Stimulated activated CD8-positive, alpha-beta memory T cell treated with anti-CD3 and anti-CD28 coated beads, Interleukin-7, amount 100 ng/mL, for 48 hours (primary cell): ENCODE measurements around the gene GALNT12.

Experiments
- DNase-seq, 2 donors: peaks; one replicate each; pipeline ENCODE4 v3.0.0-alpha.2; 2020; ENCODE audit warnings: low read depth in 1 of 2; ENCODE audit errors: extremely low read depth in 1 of 2

Gene GALNT12

DNA sequence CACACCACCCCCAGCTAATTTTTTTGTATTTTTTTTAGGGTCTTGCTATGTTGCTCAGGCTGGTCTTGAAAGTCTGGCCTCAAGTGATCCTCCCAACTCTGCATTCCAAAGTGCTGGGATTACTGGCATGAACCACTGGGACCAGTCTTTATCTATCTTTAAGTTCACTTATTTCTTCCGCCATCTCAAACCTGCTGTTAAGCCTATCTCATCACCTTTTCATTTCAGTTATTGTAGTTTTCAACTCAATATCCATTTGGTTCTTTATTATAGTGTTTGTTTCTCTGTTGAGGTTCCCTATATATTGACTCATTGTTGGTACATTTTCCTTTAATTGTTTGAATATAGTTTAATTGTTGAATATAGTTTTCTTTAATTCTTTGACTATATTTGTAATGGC lies 48.1 kb downstream of the GALNT12 start:
- no peak for DNase-seq

DNA sequence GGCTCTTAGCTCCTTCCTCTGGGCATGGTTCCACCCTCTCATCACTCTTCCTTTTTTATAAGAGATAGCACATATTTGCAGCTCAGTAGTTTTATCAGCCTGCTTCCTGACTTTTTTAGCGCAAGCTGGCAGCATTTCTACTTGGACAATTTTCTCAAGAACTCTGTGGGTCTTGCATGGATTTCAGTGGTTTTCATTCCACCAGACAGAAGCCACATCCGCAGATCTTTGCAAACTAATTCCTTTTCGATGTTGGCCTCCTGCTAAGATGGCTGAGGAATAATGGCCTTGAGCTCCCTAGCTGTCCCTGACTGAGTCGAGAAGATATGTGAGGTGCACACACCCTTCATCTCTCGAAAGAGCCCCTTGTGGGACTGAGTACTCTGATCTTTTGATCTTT lies 49.5 kb downstream of the GALNT12 start:
- DNase-seq: no peak

DNA sequence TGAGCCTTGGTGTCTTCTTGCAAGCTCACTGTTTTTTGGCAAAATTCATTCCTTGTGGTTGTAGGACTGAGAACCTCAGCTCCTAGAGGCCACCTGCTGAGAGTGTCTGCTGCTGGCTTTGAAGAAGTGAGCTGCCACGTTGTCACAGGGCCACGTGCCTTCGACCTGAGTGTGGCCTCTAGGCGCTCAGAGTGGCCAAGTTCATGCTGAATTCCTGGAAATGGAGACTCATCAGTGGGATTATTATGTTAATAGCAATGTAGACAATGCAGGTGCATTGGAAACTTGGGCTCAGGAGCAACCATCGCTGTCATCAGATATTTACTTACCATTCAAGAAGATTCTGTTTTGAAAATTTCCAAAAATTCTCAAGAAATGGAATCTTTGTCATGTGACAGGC lies 52.5 kb downstream of the GALNT12 start:
- DNase-seq: no peak

DNA sequence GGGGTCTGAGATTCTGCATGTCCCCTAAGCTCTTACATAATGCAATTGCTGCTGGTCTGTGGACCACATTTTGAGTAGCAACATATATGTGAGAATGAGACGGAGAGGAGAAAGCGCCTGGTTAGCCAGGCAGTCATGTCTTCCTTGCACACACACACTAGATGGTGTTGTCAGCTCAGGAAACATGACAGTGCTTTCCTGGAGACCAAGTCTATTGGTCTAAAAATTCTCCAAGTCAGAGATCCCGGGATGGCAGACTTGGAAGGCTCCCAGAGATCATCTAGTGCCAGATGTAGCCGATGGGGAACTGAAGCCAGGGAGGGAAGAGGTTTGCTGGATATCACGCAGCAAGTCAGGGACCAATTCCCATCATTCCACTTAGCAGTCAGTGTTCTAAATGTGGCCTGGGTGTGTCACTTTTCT lies 53.4 kb downstream of the GALNT12 start:
- no peak for DNase-seq

DNA sequence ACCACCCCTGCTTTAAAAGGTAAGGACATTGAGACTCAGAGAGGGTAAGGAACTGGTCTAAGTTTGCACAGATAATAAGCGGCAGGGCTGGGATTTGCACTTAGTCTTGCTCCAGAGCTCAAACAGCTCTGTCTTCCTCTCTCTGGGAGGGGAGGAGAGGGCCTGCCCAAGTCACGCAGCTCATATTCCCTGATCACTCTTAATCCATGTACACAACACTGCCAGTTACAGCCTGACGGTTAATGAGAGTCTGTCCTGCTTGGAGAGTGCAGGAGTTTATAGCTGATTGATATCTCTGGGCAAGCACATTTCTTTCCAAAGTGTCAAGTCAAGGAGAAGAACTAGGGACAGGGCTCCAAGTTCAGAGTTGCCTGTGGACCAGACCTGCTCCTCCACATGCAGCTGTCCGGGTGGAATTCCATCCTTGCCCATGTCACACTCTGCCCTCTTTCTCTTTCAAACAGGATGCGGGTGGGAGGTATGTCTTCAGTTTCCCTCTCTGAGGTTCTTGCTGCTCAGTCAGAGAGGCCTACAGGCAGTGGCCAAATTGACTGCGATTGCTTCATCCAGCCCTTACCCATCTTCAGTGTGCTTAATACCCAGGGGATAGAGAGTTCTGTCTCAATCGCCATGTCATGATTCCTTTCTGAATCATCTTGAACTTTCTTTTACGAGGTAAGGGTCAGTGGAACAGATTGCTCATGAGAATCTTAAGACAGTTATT lies 54.5 kb downstream of the GALNT12 start:
- DNase-seq: no peak

DNA sequence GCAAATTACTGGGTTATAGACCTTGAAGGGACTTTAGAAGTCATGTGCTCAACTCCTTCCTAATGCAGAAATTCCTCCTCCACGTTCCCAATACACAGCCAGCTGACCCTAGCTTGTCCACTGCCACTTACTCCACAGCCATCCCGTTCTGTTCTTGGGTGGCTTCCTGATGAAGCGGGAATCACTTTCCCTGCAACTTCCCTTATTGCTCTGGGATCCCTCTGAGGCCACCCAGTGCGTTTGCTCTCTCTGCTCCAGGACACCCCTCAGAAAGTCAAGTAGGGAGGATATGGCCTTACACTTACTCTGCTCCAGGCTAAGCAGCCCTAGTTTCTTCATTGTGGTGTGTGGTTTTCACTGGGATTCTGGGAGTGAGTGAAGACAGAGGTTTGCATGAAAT lies 55.5 kb downstream of the GALNT12 start:
- no peak for DNase-seq

DNA sequence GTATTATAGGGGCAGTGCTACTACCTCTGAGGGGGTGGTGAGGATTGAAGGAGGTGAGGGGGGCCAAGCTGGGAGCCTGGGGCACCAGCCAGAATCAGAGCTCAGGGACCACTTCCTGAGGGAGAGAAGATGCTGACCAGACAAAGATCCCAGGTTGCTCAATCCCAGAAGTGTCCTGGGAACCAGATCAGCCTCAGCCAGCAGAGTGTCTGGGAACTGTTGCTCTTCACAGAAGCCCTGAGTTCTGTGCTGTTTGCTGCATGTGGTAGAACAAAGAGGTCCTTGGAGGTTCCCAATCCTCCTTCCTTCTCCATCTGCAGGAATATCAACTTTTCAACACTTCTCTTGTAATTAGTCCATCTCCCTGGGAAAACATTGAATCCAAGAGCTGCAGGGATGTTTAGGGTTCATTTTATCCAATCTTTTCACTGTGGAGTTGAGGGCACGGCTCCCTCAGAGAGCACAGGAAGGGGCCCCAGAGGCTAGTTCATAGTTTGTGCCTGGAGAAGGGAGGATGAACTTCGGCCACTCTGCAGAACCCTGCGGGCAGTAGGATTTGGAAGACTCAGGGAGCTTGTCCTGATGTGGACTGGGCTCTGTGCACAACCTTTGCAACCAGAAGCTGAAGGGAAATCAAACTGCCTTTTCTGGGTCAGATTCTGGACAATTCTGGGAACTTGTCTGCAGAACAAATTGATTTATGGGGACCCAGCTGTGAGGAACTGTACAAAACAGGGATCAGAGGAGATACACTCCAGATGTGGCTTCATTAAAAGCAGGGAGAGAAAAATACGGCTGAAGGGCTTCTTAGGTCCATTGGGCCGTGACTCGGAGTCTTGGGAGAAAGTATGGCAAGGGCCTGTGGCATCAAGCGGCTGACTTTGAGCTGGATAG lies 57.1 kb downstream of the GALNT12 start:
- no peak for DNase-seq

DNA sequence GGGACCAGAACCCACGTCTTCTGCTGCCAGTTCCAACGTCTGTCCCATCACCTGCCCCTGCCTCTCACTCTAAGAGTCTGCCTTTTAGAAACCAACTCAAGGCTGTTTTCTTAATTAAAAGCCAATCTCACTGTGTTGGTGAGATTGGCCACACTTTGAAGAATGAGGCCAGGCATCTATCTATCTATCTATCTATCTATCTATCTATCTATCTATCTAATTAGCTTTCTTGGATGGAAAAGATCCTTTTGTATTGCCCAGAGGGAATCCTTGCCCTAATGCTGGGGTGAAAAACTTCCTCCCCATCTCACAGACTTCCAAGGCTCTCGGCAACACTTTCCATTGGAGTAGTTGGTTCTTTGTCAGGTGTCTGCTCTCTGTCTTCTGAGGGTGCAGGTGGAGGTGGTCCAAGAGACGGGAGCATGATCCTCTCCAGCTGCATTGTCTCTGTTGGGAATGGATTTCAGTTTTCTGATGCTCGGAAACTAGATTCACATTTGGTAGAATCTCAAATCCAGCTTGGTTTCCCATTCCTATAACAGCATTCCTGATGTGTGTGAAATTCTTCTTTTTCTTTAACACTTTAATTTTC lies 57.9 kb downstream of the GALNT12 start:
- DNase-seq: no peak

DNA sequence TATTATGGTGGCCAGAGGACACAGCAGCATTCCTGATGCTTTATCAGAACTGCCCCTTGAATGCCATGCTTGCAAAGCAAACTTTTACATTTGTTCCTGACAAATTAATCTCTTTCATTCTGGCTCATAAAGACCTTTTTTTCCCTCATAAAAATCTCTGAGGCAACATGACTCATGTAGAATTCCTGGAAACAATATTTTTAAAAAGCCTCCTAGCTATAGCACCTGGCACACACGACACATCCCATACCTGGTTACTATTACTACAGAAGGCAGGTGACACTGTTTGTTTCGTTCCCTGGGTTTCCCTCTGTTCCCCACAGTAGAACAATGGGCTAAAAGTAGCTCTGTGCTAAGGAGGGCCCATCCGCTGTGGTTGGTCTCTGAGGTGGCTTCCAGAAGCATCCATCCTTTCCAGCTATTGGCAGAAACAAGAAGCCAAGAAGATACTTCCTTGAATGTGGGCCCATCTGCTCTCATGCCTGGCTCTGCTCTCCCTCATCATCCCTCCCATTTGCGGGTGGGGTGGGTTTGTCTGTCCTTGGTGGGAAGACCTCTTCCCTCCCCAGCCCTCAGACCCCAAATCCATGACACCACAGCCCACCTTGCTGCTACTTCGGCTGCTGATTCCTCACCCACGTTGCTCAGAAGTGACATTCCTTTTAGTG lies 59.1 kb downstream of the GALNT12 start:
- DNase-seq: no peak

DNA sequence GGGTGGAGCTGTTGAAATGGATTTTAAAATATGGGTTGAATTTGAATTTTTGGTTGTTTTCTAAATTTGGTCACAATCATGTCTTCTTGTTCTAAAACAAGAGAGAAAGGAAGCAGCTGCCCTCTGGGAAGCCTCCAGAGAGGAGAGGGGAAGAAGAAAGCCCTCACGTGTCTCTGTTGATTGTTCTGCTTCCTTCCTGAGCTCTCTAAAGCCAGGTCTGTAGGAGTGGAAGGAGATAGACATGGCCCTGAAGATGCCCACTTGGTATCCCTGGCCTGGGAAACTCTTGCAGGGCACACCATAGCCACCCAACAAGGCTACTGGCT lies 59.6 kb downstream of the GALNT12 start:
- no peak for DNase-seq

DNA sequence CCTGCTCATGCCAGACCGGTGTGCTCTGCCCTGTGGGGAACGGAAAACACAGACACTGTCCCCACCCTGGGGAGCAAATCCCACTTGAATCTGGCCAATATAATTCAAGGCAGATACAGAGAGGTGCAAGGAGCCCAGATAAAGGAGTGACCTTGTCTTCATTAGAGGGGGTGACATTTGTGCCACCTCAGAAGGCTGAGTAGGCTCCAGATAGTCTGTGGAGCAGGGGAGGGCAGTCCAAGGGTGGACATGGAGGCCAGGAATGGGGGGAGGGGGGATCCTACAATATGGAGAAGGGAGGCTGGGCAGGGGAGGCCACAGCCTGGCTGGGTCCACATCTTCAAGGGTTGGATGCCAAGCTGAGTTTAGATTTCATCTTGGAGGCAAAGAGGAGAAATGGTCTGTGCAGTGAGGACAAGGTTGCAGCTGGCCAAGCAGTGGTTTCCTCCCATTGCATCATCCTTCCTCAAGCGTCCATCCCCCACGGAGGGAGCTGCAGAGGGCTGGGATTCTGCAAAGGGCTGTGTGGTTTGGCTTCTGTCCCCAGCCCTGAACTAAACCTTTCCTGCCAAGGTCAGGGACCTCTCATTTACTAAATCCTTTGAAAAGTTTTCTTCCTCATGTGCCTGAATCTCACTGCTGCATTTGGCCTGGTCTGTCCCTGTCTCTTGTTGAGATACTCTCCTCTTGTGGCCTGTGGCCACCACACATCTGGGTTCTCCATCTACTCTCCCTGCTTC lies 60.1 kb downstream of the GALNT12 start:
- DNase-seq: no peak

DNA sequence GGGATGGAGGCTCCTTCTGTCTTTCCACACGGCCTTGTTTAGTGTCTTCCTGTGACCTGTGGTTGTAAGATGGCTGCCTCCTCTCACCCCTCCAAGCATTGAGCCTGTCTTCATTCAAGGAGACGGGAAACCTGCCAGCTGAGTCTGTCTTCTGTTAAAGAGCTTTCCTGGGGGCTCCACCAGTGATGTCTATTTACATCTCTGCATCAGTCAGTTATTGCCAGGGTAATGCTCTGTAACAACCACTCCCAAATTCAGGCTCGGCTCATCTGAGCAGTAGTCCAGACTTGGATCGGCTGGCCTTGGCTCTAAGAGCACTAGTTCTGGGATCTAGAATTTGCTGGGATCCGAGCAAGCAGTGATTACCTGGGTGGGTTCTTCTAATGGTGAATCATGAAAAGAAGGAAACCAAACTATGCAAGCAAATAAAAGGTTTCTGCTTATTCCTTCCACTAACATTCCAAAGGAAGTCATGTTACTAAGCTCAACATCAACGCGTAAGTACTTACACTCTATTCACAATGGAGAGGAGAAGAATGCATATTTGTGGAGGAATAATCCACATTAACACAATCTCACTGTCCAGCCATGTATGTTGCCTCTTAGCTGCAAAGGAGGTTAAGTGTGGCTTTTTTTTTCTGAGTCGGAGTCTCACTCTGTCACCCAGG lies 61.7 kb downstream of the GALNT12 start:
- DNase-seq: no peak

DNA sequence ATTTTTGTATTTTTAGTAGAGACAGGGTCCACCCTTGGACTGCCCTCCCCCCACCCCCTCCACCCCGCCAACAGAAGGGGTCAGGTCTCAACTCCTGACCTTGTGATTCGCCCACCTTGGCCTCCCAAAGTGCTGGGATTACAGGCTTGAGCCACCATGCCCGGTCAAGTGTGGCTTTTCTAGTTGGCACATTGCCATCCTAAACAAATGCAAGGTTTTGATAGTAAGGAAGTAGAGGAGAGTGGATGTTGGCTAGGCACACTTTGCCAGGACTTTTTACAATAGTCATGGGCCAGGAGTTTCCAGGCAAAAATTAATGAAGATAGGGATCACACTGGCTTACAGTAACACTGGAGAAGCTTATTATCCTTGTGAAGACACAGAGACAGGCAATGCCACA lies 62.4 kb downstream of the GALNT12 start:
- DNase-seq: no peak

DNA sequence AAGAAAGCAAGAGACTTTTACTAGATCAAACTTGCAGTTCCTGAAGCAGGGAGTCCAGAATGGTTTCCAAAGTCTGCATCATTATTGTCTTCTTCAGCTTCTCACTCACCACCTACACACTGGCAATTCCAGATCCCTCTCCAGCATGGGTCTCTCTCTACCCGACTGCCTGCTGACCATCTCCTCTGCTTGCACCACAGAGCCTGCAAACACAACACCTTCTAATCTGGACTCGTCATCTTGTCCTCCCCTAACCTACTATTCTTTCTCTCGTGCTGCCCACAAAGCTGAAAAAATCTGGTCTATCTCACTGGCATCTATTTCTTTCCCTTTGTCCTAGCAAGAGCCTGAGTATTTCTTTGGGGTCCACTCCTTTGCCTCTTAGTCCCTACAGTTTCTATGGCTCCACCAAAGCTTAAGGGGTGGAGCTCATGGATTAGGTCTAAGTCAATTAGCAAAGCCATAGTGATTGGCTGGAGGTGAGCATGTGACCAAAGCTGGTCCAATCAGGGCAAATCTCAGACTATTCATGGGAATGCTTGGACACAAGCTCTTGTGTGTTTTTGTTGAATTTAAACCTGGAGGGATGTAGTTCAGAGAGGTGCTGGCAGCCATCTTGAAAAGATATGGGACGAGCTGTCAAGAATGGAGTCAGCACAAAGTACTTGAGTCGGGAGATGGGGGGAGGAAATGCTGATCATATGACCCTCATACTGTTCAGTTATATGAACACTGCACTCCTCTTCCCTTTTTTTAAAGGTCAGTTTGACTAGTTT lies 63.5 kb downstream of the GALNT12 start:
- DNase-seq: no peak

DNA sequence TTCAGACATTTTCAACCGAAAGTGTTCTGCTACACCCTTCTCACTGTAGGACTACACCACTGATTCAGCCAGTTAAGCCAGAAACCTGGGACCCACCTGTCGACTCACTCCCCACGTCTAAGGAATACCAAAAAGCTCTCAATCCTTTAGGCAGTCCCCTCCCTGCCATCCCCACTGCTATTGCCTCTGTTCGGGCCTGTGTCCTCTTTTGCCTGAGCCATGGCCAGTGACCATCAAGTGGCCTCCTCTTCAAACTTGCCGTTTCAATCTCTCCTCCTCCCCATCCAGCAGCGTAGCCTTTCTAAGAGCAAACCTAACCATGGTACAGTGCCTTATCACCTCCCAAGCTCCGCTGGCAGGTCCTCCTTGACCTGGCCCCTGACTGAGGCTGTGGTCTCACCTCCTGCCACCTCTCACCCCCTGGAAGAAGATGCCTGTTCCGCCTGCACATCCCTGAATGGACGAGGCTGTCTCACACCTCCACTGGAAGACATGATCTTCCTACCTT lies 64.1 kb downstream of the GALNT12 start:
- DNase-seq: no peak

DNA sequence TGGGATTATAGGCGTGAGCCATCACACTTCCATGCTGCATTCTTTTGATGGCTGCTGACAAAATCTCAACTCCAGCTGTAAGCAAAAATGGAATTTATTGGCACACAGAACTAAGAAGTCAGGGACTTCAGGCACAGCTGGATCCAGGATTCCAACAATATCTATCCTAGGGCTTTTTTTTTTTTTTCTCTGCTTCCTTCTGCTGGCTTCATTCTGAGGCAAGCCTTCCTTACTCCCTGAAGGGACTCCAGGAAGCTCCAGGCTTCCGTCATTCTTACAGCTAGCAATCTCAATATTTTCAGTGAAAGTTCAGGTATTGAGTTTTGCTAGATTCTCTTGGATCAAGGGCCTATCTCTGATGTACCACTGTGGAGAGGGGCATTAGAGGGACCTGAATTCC lies 66.1 kb downstream of the GALNT12 start:
- DNase-seq: no peak

DNA sequence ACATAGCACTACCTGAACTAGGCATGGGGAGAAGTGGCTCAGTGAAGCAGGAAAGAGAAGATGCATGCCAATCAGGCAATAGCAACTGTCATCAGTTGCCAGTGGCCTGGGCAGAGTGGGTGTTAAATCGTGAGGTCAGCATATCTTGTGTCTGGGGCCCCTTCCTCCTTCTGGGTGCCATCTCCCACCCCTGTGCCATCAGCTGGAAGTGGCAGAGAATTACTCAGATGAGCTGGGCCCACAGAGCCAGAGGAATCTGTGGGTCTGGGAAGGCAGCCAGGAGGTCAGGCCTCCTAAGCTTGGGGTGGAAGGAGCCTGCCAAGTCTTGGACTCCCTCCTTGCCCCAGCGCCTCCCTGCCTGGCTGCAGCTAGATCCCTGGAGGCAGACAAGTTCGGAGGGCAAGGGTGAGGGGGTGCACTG lies 66.5 kb downstream of the GALNT12 start:
- DNase-seq: no peak

DNA sequence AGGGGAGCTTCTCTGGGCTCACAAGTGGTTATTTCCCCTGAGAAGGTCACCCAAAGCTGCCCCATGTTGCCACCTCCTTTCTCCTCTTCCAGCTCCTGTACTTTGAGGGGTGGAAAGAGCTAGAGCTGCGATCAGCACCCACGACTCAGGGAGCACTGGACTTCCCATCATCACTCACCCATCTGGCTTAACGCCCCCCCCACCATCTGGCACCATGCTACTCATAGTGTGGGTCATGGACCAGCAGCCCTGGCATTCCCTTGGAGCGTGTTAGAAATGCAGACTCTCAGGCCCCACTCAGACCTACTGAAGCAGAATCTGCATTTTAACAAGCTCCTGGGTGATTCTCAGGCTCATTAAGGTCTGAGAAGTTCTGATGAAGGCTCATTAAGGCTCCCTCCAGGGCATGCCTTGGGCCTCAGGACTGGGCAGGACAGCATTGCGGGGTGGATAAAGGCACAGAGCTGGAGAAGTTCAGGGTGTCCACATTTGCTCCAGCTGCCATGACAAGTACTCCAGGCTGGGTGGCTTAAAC lies 67.3 kb downstream of the GALNT12 start:
- DNase-seq: no peak

DNA sequence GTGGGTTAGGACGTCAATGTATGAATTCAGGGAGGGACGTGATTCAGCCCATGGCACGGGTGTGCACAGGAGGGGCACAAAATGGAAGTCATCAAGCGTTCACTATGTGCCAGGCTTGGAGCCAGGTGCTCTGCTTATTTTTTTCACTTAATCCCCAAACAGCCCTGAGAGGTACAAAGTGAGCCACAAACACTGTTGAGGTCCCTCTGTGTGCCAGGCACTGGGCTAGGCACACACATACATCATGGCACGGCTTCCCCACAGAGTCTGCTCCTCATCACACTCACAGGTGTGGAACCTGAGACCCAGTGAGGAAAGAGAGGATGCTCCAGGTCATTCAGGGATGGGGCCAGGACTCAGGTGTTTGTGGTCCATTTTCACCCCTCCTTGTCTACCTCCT lies 68.1 kb downstream of the GALNT12 start:
- DNase-seq: no peak
